Activated T-helper 2 cell treated with anti-CD3 and anti-CD28 coated beads, Interferon-gamma antibody, Interleukin-2, Interleukin-4, amounts not matched to agents 10 μg/mL and 5 μg/mL and 100 μg/mL, durations not matched to agents 14 hours and 24 hours and 36 hours (primary cell): ENCODE measurements around the gene WFS1. TPM values are rescaled to one million over a fixed set of nuclear protein-coding genes. Genes with fewer than 3 reads are reported as not detected.

Experiments
- DNase-seq: peaks from one replicate; pipeline ENCODE4 v3.0.0; 2021; ENCODE audit warnings: low spot score
- H3K27ac Mint-ChIP-seq: one replicate; pipeline ENCODE4 v1.8.0; 2021; ENCODE audit warnings: mixed read lengths
- H3K27me3 Mint-ChIP-seq: one replicate; pipeline ENCODE4 v1.8.0; 2021; ENCODE audit warnings: low read depth, mixed read lengths
- H3K36me3 Mint-ChIP-seq: one replicate; pipeline ENCODE4 v1.8.0; 2021; ENCODE audit warnings: low read depth, mixed read lengths
- H3K4me1 Mint-ChIP-seq: one replicate; pipeline ENCODE4 v1.8.0; 2021; ENCODE audit warnings: low read depth, mixed read lengths
- H3K4me3 Mint-ChIP-seq: one replicate; pipeline ENCODE4 v1.8.0; 2021; ENCODE audit warnings: low read depth, mild to moderate bottlenecking, moderate library complexity, mixed read lengths
- H3K9me3 Mint-ChIP-seq: one replicate; pipeline ENCODE4 v1.8.0; 2021; ENCODE audit warnings: mixed read lengths
- intact Hi-C: fragments of 100-400 bp; cut with micrococcal nuclease; formaldehyde crosslinking; loops from one replicate; pipeline ENCODE4 v1.15.1; 2023
- total RNA-seq: library from RNA; stranded (reverse); gene quantifications from 2 replicates; pipeline ENCODE4 v1.2.3, GENCODE V29; 2022

WFS1 gene
- total RNA-seq, 1 donor from 2014 or later, result 4.4 TPM

DNA sequence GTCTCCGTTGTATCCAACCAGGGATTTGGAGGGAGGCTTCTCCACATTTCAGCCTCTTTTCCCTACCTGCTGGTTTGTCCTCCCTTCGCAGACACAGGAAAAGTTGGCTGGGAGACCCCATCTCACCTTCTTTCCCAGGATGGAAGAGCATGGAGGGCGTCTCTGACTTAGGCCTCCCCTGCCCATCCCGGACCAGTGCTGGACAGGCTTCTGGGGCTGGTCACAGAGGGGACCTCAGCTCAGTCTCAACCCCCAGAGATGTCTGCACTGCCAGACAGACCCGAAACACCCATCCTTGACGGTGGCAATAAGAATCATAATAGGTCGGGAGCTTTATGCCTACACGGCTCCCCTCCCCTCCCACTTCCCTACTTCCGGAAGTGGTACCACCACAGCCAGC, 1.6 kb downstream of the WFS1 start:
- DNase-seq, result no peak
- Mint-ChIP-seq H3K4me3 (peak overlapping the region; percentile 47), H3K9me3 (no peaks in the 10 kb centered on the region), H3K27ac (no peak overlapping the region), H3K36me3 (no peaks in the 10 kb centered on the region), H3K4me1 (peaks cover 17% of the 10 kb centered on the region), H3K27me3 (peaks cover 37% of the 10 kb centered on the region)
- intact Hi-C loops, result no loop called here

DNA sequence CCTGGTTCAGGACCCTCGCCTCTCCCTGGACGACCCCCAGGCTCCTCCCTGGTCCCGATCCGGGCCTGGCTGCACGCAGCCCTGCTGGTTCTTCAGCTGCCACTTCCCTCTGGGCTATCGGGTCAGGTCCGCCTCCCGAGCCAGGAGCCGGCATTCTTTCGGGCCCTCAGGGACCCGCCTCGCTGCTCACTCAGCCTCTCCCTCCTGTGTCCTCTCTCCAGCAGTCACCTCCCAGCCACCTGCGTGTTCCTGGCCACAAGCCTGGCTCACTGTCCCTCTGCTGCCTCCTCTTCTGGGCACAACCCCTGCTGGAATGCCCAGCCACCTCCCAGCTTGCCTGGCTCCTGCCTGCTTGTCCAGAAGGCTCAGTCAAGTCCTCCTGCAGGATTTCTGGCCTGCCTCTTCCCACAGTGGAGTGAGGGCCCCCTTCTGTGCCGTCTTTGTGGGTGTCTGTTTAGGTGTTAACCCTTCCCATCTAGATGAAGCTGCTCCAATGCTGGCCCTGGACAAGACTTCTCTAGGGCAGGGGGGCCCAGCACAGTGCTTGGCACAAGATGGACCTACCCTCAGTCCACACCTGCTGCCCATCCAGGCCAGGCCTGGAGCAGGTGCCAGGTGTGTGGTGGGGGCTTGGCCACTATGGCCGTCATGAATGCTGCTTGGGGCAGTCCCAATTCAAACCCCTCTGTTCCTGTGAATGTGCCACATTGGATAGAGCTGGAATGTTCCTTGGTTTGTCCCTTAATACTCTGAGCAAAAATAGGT, 2.2 kb downstream of the WFS1 start:
- Mint-ChIP-seq H3K27ac (no peak overlapping the region), H3K4me1 (peaks cover 17% of the 10 kb centered on the region), H3K36me3 (no peaks in the 10 kb centered on the region), H3K4me3 (peak overlapping the region; percentile 56), H3K27me3 (peaks cover 35% of the 10 kb centered on the region), H3K9me3 (no peaks in the 10 kb centered on the region)
- intact Hi-C loops, result no loop called here
- no peak for DNase-seq

DNA sequence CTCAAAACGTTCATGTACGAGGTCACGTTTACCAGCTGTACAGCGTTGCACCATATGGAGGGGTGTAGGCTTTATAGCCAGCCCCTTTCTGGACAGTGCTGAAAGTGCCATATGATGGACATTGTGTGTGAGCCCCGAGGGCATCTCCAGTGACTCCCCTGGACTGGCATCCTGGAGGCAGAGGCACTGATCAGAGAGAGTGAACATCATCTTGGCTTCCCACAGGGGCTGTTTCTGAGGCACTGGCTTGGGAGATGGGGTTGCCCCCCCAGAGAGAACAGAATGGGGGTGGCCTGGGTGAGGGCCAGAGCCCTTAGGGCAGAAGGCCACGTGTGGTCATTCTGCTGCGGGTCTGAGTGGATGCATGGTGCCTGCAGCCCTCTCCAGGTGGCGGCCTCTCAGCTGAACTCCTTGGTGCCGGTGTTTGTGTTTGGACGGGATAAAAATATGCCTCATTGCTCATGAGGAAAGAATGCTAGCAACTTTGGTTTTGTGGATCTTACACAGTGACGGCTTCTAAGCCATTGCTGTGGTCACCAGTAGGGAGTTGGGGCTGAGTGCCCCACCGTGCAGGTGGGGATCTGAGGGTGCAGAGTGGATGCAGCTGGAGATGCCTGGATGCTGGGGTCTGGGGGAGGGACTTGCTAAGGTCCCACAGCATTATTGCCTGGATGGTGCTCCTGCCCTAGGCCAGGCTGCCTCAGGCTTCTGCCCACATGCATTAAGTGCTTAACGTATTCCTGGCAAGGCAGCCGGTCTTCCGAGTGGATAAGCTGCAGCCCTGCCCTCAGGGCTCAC, 3.4 kb downstream of the WFS1 start:
- peaks cover 26% of the 10 kb centered on the region for H3K27me3 Mint-ChIP-seq
- H3K4me1 Mint-ChIP-seq, result peaks cover 9% of the 10 kb centered on the region
- DNase-seq, result no peak
- no peak overlapping the region for H3K4me3 Mint-ChIP-seq
- H3K27ac Mint-ChIP-seq, result no peak overlapping the region
- H3K9me3 Mint-ChIP-seq, result no peaks in the 10 kb centered on the region
- intact Hi-C loops, result no loop called here
- no peaks in the 10 kb centered on the region for H3K36me3 Mint-ChIP-seq

DNA sequence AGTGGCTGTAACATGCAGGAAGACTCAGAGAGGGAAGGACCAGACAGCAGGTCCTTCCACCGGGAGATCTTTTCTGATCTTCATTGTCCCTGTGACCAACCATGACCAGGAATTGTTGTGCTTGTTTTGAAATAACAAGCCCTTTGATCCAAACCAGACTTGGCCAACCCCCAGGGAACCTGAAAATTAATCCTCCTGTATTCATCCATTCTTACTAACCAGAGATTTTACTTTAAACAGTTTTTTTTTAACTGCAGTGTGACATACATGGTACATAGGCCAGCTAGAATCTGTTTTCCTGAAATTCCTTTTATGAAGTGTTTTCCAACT, 4.0 kb downstream of the WFS1 start:
- no peak overlapping the region for H3K27ac Mint-ChIP-seq
- no peaks in the 10 kb centered on the region for H3K36me3 Mint-ChIP-seq
- no peak overlapping the region for H3K4me3 Mint-ChIP-seq
- peaks cover 11% of the 10 kb centered on the region for H3K4me1 Mint-ChIP-seq
- intact Hi-C loops, result no loop called here
- H3K9me3 Mint-ChIP-seq, result no peaks in the 10 kb centered on the region
- DNase-seq, result no peak
- peaks cover 20% of the 10 kb centered on the region for H3K27me3 Mint-ChIP-seq

DNA sequence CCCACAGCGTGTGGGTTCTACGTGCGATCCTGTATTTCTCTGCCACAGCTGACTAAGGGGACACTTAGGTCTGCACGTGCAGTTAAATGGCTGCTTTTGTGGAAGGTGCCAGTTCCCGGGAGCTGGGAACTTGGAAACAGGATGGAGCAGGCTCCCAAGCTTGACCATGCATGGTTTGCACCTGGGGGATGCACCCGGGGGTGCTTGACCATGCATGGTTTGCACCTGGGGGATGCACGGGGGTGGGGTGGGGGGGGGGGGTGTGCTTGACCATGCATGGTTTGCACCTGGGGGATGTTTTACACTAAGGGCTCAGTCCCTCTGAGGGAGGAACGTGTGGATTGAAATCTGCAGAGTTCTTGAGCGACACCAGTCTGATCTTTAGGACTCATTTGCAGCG, 5.7 kb downstream of the WFS1 start:
- Mint-ChIP-seq H3K36me3 (no peaks in the 10 kb centered on the region), H3K9me3 (no peaks in the 10 kb centered on the region), H3K27ac (no peak overlapping the region), H3K4me1 (peaks cover 9% of the 10 kb centered on the region), H3K4me3 (no peak overlapping the region), H3K27me3 (peaks cover 17% of the 10 kb centered on the region)
- intact Hi-C loops, result no loop called here
- no peak for DNase-seq

DNA sequence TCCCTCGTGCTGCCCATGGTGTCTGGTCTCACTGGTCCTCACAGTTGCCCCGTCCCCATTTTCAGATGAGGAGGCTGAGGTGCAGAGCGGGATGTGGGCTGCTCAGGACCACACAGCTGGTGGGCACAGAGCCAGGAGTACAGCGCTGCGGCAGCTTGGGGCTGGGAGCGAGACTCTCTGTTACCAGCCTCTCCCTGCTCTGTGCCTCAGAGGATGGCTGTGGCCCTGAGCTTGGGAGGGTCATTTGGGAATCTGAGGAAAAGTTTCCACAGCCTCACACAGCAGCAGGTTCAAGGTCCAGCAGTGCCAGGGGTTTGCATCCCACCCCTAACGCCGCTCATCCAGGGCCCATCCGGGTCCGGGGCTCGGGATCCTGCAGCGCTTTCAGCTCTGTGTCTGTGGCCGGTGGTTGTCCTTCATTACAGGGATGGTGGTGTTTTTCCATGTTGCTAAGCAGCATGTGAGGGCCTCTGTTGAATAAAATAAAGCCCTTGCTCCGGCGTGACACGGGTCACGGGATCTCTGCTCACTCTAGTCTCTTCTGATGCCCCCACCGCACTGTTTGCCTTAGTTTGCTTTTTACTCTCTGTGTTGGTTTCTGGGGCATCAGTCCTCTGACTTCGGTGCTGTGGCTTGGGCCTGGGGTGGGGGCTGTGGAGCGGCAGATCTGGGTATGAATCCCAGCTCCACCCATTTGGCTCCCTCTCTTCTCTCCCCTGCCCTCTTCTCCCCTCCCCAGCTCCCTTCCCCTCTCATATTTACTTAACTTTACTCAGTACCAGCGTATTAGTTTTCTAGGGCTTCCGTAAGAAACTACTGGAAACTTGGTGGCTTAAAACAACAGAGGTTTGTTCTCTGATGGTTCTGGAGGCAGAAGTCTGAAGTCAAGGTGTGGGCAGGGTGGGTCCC, 6.5 kb downstream of the WFS1 start:
- Mint-ChIP-seq H3K27me3 (peaks cover 11% of the 10 kb centered on the region), H3K27ac (no peak overlapping the region), H3K36me3 (no peaks in the 10 kb centered on the region), H3K4me3 (no peak overlapping the region), H3K9me3 (no peaks in the 10 kb centered on the region), H3K4me1 (peaks cover 7% of the 10 kb centered on the region)
- intact Hi-C loops, result no loop called here
- DNase-seq, result no peak

DNA sequence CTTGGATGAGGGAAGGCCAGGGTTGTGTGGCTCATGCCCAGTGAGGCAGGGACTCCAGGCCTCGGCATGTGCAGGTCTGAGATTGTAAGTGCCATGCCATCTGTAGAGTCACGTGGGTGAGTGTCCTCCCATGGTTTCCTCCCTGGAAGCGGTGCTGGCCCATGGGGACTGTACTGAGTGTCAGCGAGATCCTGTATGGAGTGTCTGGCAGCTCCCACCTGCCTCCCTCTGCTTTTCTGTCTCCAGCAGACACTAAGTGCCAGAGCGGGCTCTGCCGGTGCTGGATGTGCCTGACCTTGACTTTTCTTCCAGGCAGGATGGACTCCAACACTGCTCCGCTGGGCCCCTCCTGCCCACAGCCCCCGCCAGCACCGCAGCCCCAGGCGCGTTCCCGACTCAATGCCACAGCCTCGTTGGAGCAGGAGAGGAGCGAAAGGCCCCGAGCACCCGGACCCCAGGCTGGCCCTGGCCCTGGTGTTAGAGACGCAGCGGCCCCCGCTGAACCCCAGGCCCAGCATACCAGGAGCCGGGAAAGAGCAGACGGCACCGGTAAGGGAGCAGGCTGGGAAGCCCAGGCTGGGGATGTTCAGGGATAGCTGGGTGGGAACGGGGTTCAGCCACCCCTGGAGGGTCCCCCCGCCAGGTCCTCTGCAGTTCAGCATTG, 7.6 kb downstream of the WFS1 start:
- H3K4me3 Mint-ChIP-seq, result no peak overlapping the region
- H3K4me1 Mint-ChIP-seq, result peaks cover 7% of the 10 kb centered on the region
- intact Hi-C loops, result no loop called here
- H3K27ac Mint-ChIP-seq, result no peak overlapping the region
- no peaks in the 10 kb centered on the region for H3K36me3 Mint-ChIP-seq
- DNase-seq, result no peak
- no peaks in the 10 kb centered on the region for H3K9me3 Mint-ChIP-seq
- H3K27me3 Mint-ChIP-seq, result peaks cover 3% of the 10 kb centered on the region

DNA sequence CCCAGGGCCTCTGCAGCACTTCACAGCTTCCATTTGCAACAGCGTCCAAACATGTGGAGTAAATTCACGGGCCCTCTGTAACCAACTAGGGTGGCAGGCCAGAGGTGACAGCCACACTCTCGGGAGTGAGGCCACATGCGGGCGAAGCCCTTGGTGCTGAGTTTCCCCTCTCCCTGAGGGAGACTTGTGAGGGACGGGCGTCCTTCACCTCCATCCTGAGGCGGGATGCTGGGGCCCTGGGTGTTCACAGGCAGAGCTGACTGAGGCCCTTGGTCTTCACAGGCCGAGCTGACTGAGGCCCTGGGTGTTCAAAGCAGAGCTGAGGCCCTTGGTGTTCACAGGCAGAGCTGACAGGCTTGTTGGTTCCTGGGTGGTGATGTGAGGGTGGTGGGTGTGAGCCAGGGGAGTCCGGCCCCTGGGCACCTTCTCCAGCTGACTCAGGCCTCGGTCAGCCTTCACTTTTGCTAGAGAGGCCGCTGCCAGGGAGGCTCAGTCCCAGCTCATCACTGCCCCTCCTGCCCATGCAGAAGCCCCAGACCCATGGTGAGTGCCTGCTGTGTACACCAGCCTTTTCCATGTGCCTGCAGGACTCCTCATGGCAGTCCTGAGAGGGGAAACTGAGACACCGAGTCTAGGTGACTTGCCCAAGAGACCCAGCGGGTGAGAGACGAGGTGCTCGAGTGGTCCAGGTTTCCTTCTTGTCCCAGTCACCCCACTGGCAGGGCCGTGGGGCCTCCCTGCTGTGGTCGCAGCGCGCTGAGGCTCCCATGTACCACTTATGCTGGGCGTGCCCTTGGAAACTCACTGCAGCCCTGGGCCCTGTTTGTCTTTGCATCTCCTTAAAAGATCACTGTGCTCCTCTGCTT, 8.5 kb downstream of the WFS1 start:
- intact Hi-C loops, result no loop called here
- H3K4me1 Mint-ChIP-seq, result peaks cover 7% of the 10 kb centered on the region
- H3K4me3 Mint-ChIP-seq, result no peak overlapping the region
- DNase-seq, result no peak
- no peaks in the 10 kb centered on the region for H3K36me3 Mint-ChIP-seq
- no peak overlapping the region for H3K27ac Mint-ChIP-seq
- H3K9me3 Mint-ChIP-seq, result no peaks in the 10 kb centered on the region
- peaks cover 3% of the 10 kb centered on the region for H3K27me3 Mint-ChIP-seq

DNA sequence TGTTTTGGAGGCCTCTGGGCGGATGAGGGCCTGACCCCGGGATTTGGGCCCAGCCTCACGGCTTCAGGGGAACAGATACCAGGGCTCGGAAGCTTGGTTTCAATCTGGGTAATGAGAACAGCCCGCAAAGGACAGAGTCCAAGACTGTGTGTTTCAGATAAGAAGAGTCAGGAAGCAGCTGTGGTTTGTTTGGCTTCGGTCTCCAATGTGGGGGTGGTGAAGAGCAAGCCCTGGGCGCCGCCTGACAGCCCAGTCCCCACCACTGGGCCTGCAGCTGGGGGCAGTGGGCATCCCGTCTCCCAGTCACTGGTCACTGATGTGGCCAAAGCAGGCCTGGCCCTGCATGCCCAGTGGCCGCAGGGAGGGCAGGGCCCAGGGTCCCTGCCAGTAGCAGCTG, 9.1 kb downstream of the WFS1 start:
- intact Hi-C loops, result no loop called here
- Mint-ChIP-seq H3K4me1 (peaks cover 7% of the 10 kb centered on the region), H3K27ac (no peak overlapping the region), H3K36me3 (no peaks in the 10 kb centered on the region), H3K4me3 (no peak overlapping the region), H3K9me3 (no peaks in the 10 kb centered on the region), H3K27me3 (peaks cover 3% of the 10 kb centered on the region)
- no peak for DNase-seq

DNA sequence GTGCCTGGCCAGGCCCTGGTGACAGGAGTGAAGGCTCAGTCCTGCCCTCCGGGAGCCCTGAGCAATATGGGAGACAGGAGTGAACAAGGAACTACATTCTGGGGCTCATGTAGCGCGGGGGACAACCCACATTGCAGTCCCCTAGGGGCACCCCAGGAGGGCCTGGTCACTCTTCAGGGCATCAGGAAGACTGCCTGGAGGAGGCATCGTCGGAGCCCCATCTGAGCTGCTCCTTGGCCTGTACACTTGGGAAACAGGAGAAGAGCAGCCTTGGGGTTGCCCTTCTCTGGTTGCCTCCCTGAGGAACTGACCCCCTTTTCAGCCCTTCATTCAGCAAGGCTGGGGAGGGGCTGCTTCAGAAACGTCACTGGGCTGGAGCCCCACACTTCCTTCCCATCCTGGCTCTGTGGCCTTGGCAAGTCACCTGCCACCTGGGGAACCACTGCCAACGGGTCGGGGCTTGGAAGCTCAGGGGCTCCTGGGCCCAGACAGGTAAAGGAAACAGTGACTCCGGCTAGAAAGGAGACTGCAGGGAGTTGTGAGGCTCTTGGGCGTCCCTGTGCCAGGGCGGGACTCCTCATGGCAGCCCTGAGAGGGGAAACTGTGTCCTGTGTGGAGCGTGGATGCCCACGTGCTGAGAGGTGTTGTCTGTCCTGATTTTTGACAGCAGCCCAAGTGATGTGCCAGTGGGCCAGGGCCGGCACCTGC, 10.1 kb downstream of the WFS1 start:
- Mint-ChIP-seq H3K4me3 (no peak overlapping the region), H3K27me3 (peaks cover 3% of the 10 kb centered on the region), H3K4me1 (peaks cover 7% of the 10 kb centered on the region), H3K36me3 (no peaks in the 10 kb centered on the region), H3K9me3 (no peaks in the 10 kb centered on the region), H3K27ac (no peak overlapping the region)
- no peak for DNase-seq
- intact Hi-C loops, result no loop called here

DNA sequence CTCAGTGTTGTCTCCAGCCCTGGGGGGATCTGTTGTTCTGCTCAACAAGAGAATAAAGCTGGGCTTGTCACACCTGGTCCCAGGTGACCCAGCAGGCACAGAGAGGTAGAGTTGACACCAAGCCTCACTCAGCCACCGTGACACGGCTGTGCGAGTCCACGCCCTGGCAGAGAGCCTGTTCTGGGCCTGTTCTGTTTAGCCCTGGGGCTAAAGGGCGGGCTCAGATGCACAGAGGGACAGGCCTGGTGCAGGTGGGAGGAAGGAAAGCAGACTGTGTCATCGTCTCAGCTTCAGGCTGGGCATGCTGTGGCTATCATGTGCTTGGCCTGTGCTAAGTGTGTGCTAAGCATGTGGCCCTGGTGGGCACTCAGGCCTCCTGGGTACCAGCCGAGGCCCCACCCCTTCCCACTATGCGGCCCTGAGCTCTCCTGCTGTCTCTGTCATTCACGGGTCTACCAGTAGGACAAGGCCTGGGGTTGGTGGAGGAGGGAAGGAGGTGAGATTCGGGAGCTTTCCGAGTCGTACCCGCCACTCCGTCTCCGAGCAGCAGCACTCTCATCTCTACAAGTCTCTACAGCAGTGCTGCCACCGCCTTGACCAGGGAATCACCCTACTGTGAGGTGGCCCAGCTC, 10.8 kb downstream of the WFS1 start:
- Mint-ChIP-seq H3K36me3 (no peaks in the 10 kb centered on the region), H3K9me3 (no peaks in the 10 kb centered on the region), H3K27ac (no peak overlapping the region), H3K27me3 (peaks cover 3% of the 10 kb centered on the region), H3K4me1 (peaks cover 7% of the 10 kb centered on the region), H3K4me3 (no peak overlapping the region)
- DNase-seq, result no peak
- intact Hi-C loops, result no loop called here
